Dedifferentiated amniotic fluid mesenchymal stem cell (primary cell): ENCODE measurements around the gene CARD8.
"Not testable (repeated sequence)": the region's sequence is repeated elsewhere in the genome, so short reads cannot be mapped to it uniquely, and the experiment has no call there.

Source experiments
- DNase-seq: peaks from one replicate; pipeline ENCODE4 v3.0.0-alpha.2; 2016; ENCODE audit errors: extremely low spot score

CARD8 gene

GRCh38 chr19:48265326-48265725 is 9.6 kb upstream of the CARD8 start:
- not testable (repeated sequence) for DNase-seq

- not testable (repeated sequence) for DNase-seq
These were observed 4.6 kb upstream of the CARD8 start for GRCh38 chr19:48260359-48260714.

GRCh38 chr19:48258992-48259391 is 3.3 kb upstream of the CARD8 start:
- DNase-seq, result not testable (repeated sequence)

- DNase-seq, result no peak
These were observed 2.6 kb upstream of the CARD8 start for GRCh38 chr19:48258350-48258749.

- no peak for DNase-seq
These were observed 1.2 kb downstream of the CARD8 start for GRCh38 chr19:48254529-48254970.

- no peak for DNase-seq
These were observed 1.7 kb downstream of the CARD8 start for GRCh38 chr19:48253999-48254398.

- DNase-seq, result no peak
These were observed 3.1 kb downstream of the CARD8 start for GRCh38 chr19:48252609-48253008.

- DNase-seq, result no peak
These were observed 5.3 kb downstream of the CARD8 start for GRCh38 chr19:48250290-48251025.

GRCh38 chr19:48249502-48250014 is 6.2 kb downstream of the CARD8 start:
- no peak for DNase-seq

GRCh38 chr19:48248081-48248833 is 7.5 kb downstream of the CARD8 start:
- no peak for DNase-seq

GRCh38 chr19:48247212-48247611 is 8.5 kb downstream of the CARD8 start:
- no peak for DNase-seq

GRCh38 chr19:48246101-48246500 is 9.6 kb downstream of the CARD8 start:
- DNase-seq, result no peak

GRCh38 chr19:48244281-48244680 is 11.4 kb downstream of the CARD8 start:
- no peak for DNase-seq

GRCh38 chr19:48241771-48242170 is 13.9 kb downstream of the CARD8 start:
- not testable (repeated sequence) for DNase-seq

- no peak for DNase-seq
These were observed 16.1 kb downstream of the CARD8 start for GRCh38 chr19:48239582-48240141.

GRCh38 chr19:48239120-48239519 is 16.6 kb downstream of the CARD8 start:
- no peak for DNase-seq

- no peak for DNase-seq
These were observed 18.7 kb downstream of the CARD8 start for GRCh38 chr19:48237057-48237456.

- DNase-seq, result no peak
These were observed 25.1 kb downstream of the CARD8 start for GRCh38 chr19:48230555-48231129.

GRCh38 chr19:48221628-48222027 is 34.1 kb downstream of the CARD8 start:
- DNase-seq, result no peak

- not testable (repeated sequence) for DNase-seq
These were observed 34.9 kb downstream of the CARD8 start for GRCh38 chr19:48220784-48221183.

GRCh38 chr19:48218997-48219396 is 36.7 kb downstream of the CARD8 start:
- no peak for DNase-seq

GRCh38 chr19:48216933-48217332 is 38.8 kb downstream of the CARD8 start:
- DNase-seq, result no peak
